ENCODE measurements around the gene CRACR2B.

Gene CRACR2B

GRCh38 chr11:876545-876944, 48.8 kb downstream of the CRACR2B start:
- TF ChIP-seq, protein P1, sequence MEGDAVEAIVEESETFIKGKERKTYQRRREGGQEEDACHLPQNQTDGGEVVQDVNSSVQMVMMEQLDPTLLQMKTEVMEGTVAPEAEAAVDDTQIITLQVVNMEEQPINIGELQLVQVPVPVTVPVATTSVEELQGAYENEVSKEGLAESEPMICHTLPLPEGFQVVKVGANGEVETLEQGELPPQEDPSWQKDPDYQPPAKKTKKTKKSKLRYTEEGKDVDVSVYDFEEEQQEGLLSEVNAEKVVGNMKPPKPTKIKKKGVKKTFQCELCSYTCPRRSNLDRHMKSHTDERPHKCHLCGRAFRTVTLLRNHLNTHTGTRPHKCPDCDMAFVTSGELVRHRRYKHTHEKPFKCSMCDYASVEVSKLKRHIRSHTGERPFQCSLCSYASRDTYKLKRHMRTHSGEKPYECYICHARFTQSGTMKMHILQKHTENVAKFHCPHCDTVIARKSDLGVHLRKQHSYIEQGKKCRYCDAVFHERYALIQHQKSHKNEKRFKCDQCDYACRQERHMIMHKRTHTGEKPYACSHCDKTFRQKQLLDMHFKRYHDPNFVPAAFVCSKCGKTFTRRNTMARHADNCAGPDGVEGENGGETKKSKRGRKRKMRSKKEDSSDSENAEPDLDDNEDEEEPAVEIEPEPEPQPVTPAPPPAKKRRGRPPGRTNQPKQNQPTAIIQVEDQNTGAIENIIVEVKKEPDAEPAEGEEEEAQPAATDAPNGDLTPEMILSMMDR (IDR thresholded peaks at IDR 0.05): no peak
- Histone ChIP-seq H3K4me3 (no peak overlapping the region), H3K27ac (no peak overlapping the region)
- no peak for DNase-seq (ENCODE audit: low spot score)

GRCh38 chr11:877565-877964, 49.8 kb downstream of the CRACR2B start:
- H3K27ac ChIP-seq: no peak overlapping the region
- H3K4me3 ChIP-seq: no peak overlapping the region
- TF ChIP-seq, protein P1 (IDR thresholded peaks at IDR 0.05): no peak
- no peak for DNase-seq (ENCODE audit: low spot score)

- TF ChIP-seq, protein P1 (IDR thresholded peaks at IDR 0.05): no peak
Measured at GRCh38 chr11:880447-880846, 52.7 kb downstream of the CRACR2B start.

More at GRCh38 chr11:880447-880846, 52.7 kb downstream of the CRACR2B start:
- no peak for DNase-seq (ENCODE audit: low spot score)
- H3K27ac ChIP-seq: no peak overlapping the region
- no peak overlapping the region for H3K4me3 ChIP-seq

All from coronary artery (tissue), 2 donors.